ENCODE data around the gene LRSAM1.

GRCh38 chr9:127492616-127493015 is 41.3 kb downstream of the LRSAM1 start:
- TF ChIP-seq FOXA1 (IDR thresholded peaks at IDR 0.05) (no peak), TAF1 (conservative IDR thresholded peaks at IDR 0.05) (no peak), CTCF (IDR thresholded peaks at IDR 0.05; ENCODE audit: low read depth, low read length, missing input control) (no peak)
- TF ChIP-seq, protein P1, sequence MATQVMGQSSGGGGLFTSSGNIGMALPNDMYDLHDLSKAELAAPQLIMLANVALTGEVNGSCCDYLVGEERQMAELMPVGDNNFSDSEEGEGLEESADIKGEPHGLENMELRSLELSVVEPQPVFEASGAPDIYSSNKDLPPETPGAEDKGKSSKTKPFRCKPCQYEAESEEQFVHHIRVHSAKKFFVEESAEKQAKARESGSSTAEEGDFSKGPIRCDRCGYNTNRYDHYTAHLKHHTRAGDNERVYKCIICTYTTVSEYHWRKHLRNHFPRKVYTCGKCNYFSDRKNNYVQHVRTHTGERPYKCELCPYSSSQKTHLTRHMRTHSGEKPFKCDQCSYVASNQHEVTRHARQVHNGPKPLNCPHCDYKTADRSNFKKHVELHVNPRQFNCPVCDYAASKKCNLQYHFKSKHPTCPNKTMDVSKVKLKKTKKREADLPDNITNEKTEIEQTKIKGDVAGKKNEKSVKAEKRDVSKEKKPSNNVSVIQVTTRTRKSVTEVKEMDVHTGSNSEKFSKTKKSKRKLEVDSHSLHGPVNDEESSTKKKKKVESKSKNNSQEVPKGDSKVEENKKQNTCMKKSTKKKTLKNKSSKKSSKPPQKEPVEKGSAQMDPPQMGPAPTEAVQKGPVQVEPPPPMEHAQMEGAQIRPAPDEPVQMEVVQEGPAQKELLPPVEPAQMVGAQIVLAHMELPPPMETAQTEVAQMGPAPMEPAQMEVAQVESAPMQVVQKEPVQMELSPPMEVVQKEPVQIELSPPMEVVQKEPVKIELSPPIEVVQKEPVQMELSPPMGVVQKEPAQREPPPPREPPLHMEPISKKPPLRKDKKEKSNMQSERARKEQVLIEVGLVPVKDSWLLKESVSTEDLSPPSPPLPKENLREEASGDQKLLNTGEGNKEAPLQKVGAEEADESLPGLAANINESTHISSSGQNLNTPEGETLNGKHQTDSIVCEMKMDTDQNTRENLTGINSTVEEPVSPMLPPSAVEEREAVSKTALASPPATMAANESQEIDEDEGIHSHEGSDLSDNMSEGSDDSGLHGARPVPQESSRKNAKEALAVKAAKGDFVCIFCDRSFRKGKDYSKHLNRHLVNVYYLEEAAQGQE (IDR thresholded peaks at IDR 0.05), result no peak

All from liver (tissue), 3 donors.